Endodermal cell (in vitro differentiated cells): ENCODE measurements around the gene TNIK. TPM values are rescaled to one million over a fixed set of nuclear protein-coding genes. Genes with fewer than 3 reads are reported as not detected.
A peak's percentile ranks its signal among the peaks of the same experiment; 100 is the strongest.

Source experiments
- DNase-seq: peaks from one replicate; pipeline ENCODE4 v3.0.0-alpha.2; 2017
- H3K27ac ChIP-seq: 2 replicates; pipeline ENCODE4 v1.5.1; 2013; ENCODE audit warnings: mild to moderate bottlenecking, low read depth, low read length, moderate library complexity
- H3K27me3 ChIP-seq: 2 replicates; pipeline ENCODE4 v1.6.1; 2013; ENCODE audit warnings: mild to moderate bottlenecking, low read length, moderate library complexity; ENCODE audit not compliant: insufficient read depth, control insufficient read depth, poor library complexity, severe bottlenecking
- H3K36me3 ChIP-seq: 2 replicates; pipeline ENCODE4 v1.7.0; 2013; ENCODE audit warnings: mild to moderate bottlenecking, low read length, moderate library complexity; ENCODE audit not compliant: control insufficient read depth, insufficient read depth
- H3K4me1 ChIP-seq: one replicate; pipeline ENCODE4 v1.7.0; 2013; ENCODE audit warnings: low read length; ENCODE audit not compliant: control insufficient read depth, insufficient read depth
- H3K4me3 ChIP-seq: 2 replicates; pipeline ENCODE4 v1.5.1; 2013; ENCODE audit warnings: mild to moderate bottlenecking, low read length, moderate library complexity
- H3K9ac ChIP-seq: 2 replicates; pipeline ENCODE4 v1.6.1; 2013; ENCODE audit warnings: mild to moderate bottlenecking, low read length, moderate library complexity; ENCODE audit not compliant: poor library complexity, severe bottlenecking; ENCODE audit errors: extremely low read depth
- H3K9me3 ChIP-seq: 2 replicates; pipeline ENCODE4 v1.6.1; 2013; ENCODE audit warnings: mild to moderate bottlenecking, low read length, moderate library complexity; ENCODE audit not compliant: control insufficient read depth
- H3K27ac Mint-ChIP-seq: 2 replicates; pipeline ENCODE4 v1.8.0; 2020; ENCODE audit warnings: mixed read lengths
- H3K27me3 Mint-ChIP-seq: 2 replicates; pipeline ENCODE4 v1.8.0; 2021; ENCODE audit warnings: mild to moderate bottlenecking, mixed read lengths; ENCODE audit not compliant: insufficient read depth
- H3K36me3 Mint-ChIP-seq: 2 replicates; pipeline ENCODE4 v1.8.0; 2020; ENCODE audit warnings: low read depth, mixed read lengths
- H3K4me1 Mint-ChIP-seq: 2 replicates; pipeline ENCODE4 v1.8.0; 2020; ENCODE audit warnings: mixed read lengths
- H3K4me3 Mint-ChIP-seq: 2 replicates; pipeline ENCODE4 v1.8.0; 2020; ENCODE audit warnings: mild to moderate bottlenecking, moderate library complexity, mixed read lengths
- H3K9me3 Mint-ChIP-seq: 2 replicates; pipeline ENCODE4 v1.8.0; 2020; ENCODE audit warnings: mild to moderate bottlenecking, mixed read lengths
- CTCF ChIP-seq: fragments of 200-600 bp; sonication (generic); conservative IDR thresholded peaks from 2 replicates; pipeline ENCODE4 v1.5.0; 2021; ENCODE audit warnings: antibody characterized with exemption, mild to moderate bottlenecking
- WGBS, 2 experiments: methylation state at CpG; one replicate each; pipeline versions ENCODE4 v1.1.5 to v1.1.7; 2013; ENCODE audit warnings: missing lambda C conversion rate in 2 of 2, mixed read lengths in 1 of 2; ENCODE audit not compliant: insufficient coverage in 1 of 2, insufficient read length in 1 of 2; 5-methylcytosine and 5-hydroxymethylcytosine counted together
- total RNA-seq, 2 donors: library from RNA; stranded (reverse); fragmentation: NEBNext Ultra II Directional in 1 of 2; extraction: Animal tissue kit (Norgen Biotek cat#: 25700) in 1 of 2; gene quantifications; 2 replicates in 1 of 2; 3 replicates in 1 of 2; pipeline ENCODE4 v1.2.1, GENCODE V29; 2021

The TNIK gene
- total RNA-seq, 2 donors from 2014 or later: 12.2 to 14.9 TPM

DNA sequence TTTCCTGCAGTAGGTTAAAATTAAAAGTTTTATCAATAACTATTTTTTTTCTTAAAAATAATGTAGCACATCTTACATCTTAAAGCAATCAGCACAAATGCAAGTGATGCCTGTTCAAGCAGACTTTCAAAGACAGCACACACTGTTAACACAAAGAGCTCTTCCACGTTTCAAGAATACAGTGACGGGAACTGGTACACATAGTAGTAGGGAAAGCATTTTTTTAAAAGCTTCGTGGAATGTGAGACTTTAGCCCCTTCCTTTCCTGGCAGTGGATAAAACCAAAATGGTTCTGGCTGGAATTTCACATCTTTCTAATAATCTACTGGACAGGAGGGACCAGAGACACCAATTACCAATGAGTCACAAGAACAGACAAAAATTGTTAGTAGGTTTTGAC lies 400.2 kb downstream of the TNIK start:
- H3K36me3 ChIP-seq: no peaks in the 10 kb centered on the region
- no peaks in the 10 kb centered on the region for H3K36me3 Mint-ChIP-seq
- H3K27ac ChIP-seq: no peak overlapping the region
- no peak overlapping the region for H3K4me3 ChIP-seq
- no peak overlapping the region for H3K4me3 Mint-ChIP-seq
- H3K4me1 Mint-ChIP-seq: peaks cover 11% of the 10 kb centered on the region
- WGBS, 2 experiments: 92 to 100% methylated on average over 1 to 3 of the region's 3 CpGs
- DNase-seq: no peak
- H3K9me3 ChIP-seq: no peaks in the 10 kb centered on the region
- H3K27ac Mint-ChIP-seq: no peak overlapping the region
- no peaks in the 10 kb centered on the region for H3K9me3 Mint-ChIP-seq
- no peak for TF ChIP-seq CTCF
- no peaks in the 10 kb centered on the region for H3K4me1 ChIP-seq
- H3K27me3 ChIP-seq: no peaks in the 10 kb centered on the region
- no peak overlapping the region for H3K9ac ChIP-seq
- H3K27me3 Mint-ChIP-seq: no peaks in the 10 kb centered on the region

- no peak overlapping the region for H3K4me3 Mint-ChIP-seq
- no peak for DNase-seq
- H3K27ac ChIP-seq: no peak overlapping the region
- H3K4me1 Mint-ChIP-seq: peaks cover 11% of the 10 kb centered on the region
- no peaks in the 10 kb centered on the region for H3K4me1 ChIP-seq
- no peaks in the 10 kb centered on the region for H3K9me3 ChIP-seq
- no peaks in the 10 kb centered on the region for H3K36me3 Mint-ChIP-seq
- no peak overlapping the region for H3K9ac ChIP-seq
- no peaks in the 10 kb centered on the region for H3K36me3 ChIP-seq
- H3K27me3 Mint-ChIP-seq: no peaks in the 10 kb centered on the region
- no peak overlapping the region for H3K4me3 ChIP-seq
- H3K27me3 ChIP-seq: no peaks in the 10 kb centered on the region
- no peak overlapping the region for H3K27ac Mint-ChIP-seq
- no peaks in the 10 kb centered on the region for H3K9me3 Mint-ChIP-seq
- TF ChIP-seq CTCF: no peak
Measured at GRCh38 chr3:171058873-171059603, 401.2 kb downstream of the TNIK start.

- no peaks in the 10 kb centered on the region for H3K4me1 ChIP-seq
- no peaks in the 10 kb centered on the region for H3K36me3 ChIP-seq
- H3K9ac ChIP-seq: no peak overlapping the region
- Mint-ChIP-seq H3K4me1 (peaks cover 11% of the 10 kb centered on the region), H3K27ac (no peak overlapping the region), H3K9me3 (no peaks in the 10 kb centered on the region), H3K4me3 (no peak overlapping the region), H3K27me3 (peaks cover 2% of the 10 kb centered on the region), H3K36me3 (no peaks in the 10 kb centered on the region)
- no peaks in the 10 kb centered on the region for H3K9me3 ChIP-seq
- no peak overlapping the region for H3K27ac ChIP-seq
- no peaks in the 10 kb centered on the region for H3K27me3 ChIP-seq
- no peak for DNase-seq
- WGBS, 2 experiments: no CpG with 5 or more reads among the region's 1 CpG
- H3K4me3 ChIP-seq: peak overlapping the region; percentile 30
- TF ChIP-seq CTCF: no peak
Measured at GRCh38 chr3:171058058-171058457, 402.1 kb downstream of the TNIK start.
